Neural cell (in vitro differentiated cells): ENCODE measurements around the gene LRRC74B.

Source experiments
- CTCF ChIP-seq: fragments of 450-650 bp; IDR thresholded peaks from 2 replicates; pipeline ENCODE4 v1.5.1; 2014; ENCODE audit warnings: antibody characterized with exemption, mild to moderate bottlenecking, moderate library complexity; ENCODE audit not compliant: poor library complexity, severe bottlenecking
- EP300 ChIP-seq: fragments of 450-650 bp; conservative IDR thresholded peaks from 2 replicates; pipeline ENCODE4 v1.6.1; 2014; ENCODE audit warnings: antibody characterized with exemption, mild to moderate bottlenecking, moderate library complexity; ENCODE audit not compliant: poor library complexity, severe bottlenecking
- EZH2 ChIP-seq: fragments of 200-600, 300-800 bp; shearing (Covaris generic), sonication (generic); IDR thresholded peaks from 2 replicates; pipeline ENCODE4 v1.6.1; 2014; ENCODE audit warnings: antibody characterized with exemption, low read length, borderline replicate concordance, mild to moderate bottlenecking; ENCODE audit not compliant: insufficient read depth, poor library complexity, severe bottlenecking
- REST ChIP-seq: IDR thresholded peaks from 2 replicates; pipeline ENCODE4 v1.6.1; 2012; ENCODE audit warnings: borderline replicate concordance
- SMC3 ChIP-seq: fragments of 450-650 bp; conservative IDR thresholded peaks from 2 replicates; pipeline ENCODE4 v1.6.1; 2014; ENCODE audit warnings: antibody characterized with exemption, mild to moderate bottlenecking, moderate library complexity; ENCODE audit not compliant: poor library complexity

DNA sequence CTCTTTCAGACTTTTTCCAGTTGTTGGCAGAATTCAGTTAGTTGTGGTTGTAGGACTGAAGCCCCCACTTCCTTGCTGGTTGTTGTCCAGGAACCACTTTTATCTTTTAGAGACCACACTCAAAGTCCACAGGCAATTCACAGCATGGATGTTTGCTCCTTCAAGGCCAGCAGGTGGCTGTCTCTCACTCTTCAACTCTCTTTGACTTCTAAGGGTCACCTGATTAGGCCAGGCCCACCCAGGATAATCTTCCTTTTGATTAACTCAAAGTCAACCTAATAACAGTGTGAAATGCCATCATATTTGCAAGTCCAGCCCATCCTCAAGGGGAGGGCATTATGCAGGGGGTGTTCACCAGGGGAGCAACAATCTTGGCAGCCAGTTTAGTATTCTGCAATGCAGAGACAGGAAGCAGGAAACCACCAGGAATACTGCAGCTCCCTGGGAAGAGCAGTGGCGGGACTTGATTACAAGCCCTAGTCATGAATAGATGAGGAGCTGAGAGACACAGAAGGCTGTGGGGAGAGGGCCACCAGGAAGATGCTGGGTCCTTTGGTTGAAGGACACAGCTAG is 52.4 kb downstream of the LRRC74B start:
- TF ChIP-seq EP300 = no peak
- no peak for TF ChIP-seq CTCF
- no peak for TF ChIP-seq SMC3
- no peak for TF ChIP-seq REST
- no peak for TF ChIP-seq EZH2
